GM12892 (cell line): ENCODE measurements around the gene NHLRC1.

Experiments
- DNase-seq: peaks from one replicate; pipeline ENCODE4 v3.0.0; 2011; ENCODE audit not compliant: insufficient read length
- FAIRE-seq: peaks from 2 replicates; lab custom pipeline; 2011; peaks lifted over from hg19 to GRCh38; lab: Jason Lieb, UNC
- POLR2A ChIP-seq: IDR thresholded peaks from 2 replicates; pipeline ENCODE4 v1.6.1; 2011; ENCODE audit warnings: low read depth, low read length, control low read depth
- POLR2AphosphoS5 ChIP-seq: IDR thresholded peaks from 2 replicates; pipeline ENCODE4 v1.6.1; 2011; ENCODE audit warnings: low read depth, low read length, control low read depth
- TAF1 ChIP-seq: IDR thresholded peaks from 2 replicates; pipeline ENCODE4 v1.6.1; 2011; ENCODE audit warnings: low read depth, mild to moderate bottlenecking, control low read depth, low read length, borderline replicate concordance

The NHLRC1 gene

GRCh38 chr6:18136260-18136659, 13.8 kb upstream of the NHLRC1 start:
- TF ChIP-seq TAF1: no peak
- no peak for TF ChIP-seq POLR2AphosphoS5
- no peak for TF ChIP-seq POLR2A
- DNase-seq (no peak), FAIRE-seq (no peak)

GRCh38 chr6:18135171-18135570, 12.7 kb upstream of the NHLRC1 start:
- TF ChIP-seq POLR2AphosphoS5 (no peak), POLR2A (no peak), TAF1 (no peak)
- FAIRE-seq: no peak
- no peak for DNase-seq

GRCh38 chr6:18132346-18132745, 9.9 kb upstream of the NHLRC1 start:
- no peak for TF ChIP-seq POLR2A
- no peak for TF ChIP-seq TAF1
- TF ChIP-seq POLR2AphosphoS5: no peak
- FAIRE-seq: no peak
- no peak for DNase-seq

GRCh38 chr6:18126121-18126520, 3.6 kb upstream of the NHLRC1 start:
- DNase-seq (no peak), FAIRE-seq (no peak)
- TF ChIP-seq TAF1 (no peak), POLR2A (no peak), POLR2AphosphoS5 (no peak)

- FAIRE-seq: no peak
- no peak for TF ChIP-seq POLR2AphosphoS5
- TF ChIP-seq POLR2A: no peak
- TF ChIP-seq TAF1: no peak
Measured at GRCh38 chr6:18121580-18122127, 823 bp downstream of the NHLRC1 start.

GRCh38 chr6:18119236-18119635, 3.2 kb downstream of the NHLRC1 start:
- TF ChIP-seq POLR2A (no peak), POLR2AphosphoS5 (no peak), TAF1 (no peak)
- FAIRE-seq (no peak), DNase-seq (no peak)

More at GRCh38 chr6:18121580-18122127, 823 bp downstream of the NHLRC1 start:
- no peak for DNase-seq

- FAIRE-seq: no peak
- no peak for TF ChIP-seq POLR2AphosphoS5
Measured at GRCh38 chr6:18118330-18118729, 4.1 kb downstream of the NHLRC1 start.

GRCh38 chr6:18117136-18117535, 5.3 kb downstream of the NHLRC1 start:
- DNase-seq (no peak), FAIRE-seq (no peak)
- no peak for TF ChIP-seq POLR2AphosphoS5
- TF ChIP-seq POLR2A: no peak
- no peak for TF ChIP-seq TAF1

More at GRCh38 chr6:18118330-18118729, 4.1 kb downstream of the NHLRC1 start:
- DNase-seq: no peak

GRCh38 chr6:18115356-18115755, 7.1 kb downstream of the NHLRC1 start:
- no peak for FAIRE-seq
- no peak for DNase-seq
- TF ChIP-seq TAF1 (no peak), POLR2A (no peak), POLR2AphosphoS5 (no peak)

GRCh38 chr6:18110162-18110561, 12.3 kb downstream of the NHLRC1 start:
- FAIRE-seq (no peak), DNase-seq (no peak)
- TF ChIP-seq TAF1: no peak
- no peak for TF ChIP-seq POLR2AphosphoS5
- TF ChIP-seq POLR2A: no peak

- TF ChIP-seq POLR2AphosphoS5 (no peak), TAF1 (no peak), POLR2A (no peak)
- no peak for DNase-seq
- FAIRE-seq: no peak
Measured at GRCh38 chr6:18107061-18107460, 15.4 kb downstream of the NHLRC1 start.

- no peak for TF ChIP-seq TAF1
- no peak for TF ChIP-seq POLR2A
- TF ChIP-seq POLR2AphosphoS5: no peak
- DNase-seq (no peak), FAIRE-seq (no peak)
Measured at GRCh38 chr6:18102783-18103509, 19.5 kb downstream of the NHLRC1 start.
